Ramos (cell line): ENCODE data around the gene CIRBP.

Source experiments
- in situ Hi-C: fragments of 300-500 bp; cut with MboI; formaldehyde crosslinking; loops from one replicate; pipeline ENCODE4 v1.14.3; 2022; ENCODE audit warnings: low sequenced_read_pairs; ENCODE audit not compliant: unreplicated experiment

The CIRBP gene

DNA sequence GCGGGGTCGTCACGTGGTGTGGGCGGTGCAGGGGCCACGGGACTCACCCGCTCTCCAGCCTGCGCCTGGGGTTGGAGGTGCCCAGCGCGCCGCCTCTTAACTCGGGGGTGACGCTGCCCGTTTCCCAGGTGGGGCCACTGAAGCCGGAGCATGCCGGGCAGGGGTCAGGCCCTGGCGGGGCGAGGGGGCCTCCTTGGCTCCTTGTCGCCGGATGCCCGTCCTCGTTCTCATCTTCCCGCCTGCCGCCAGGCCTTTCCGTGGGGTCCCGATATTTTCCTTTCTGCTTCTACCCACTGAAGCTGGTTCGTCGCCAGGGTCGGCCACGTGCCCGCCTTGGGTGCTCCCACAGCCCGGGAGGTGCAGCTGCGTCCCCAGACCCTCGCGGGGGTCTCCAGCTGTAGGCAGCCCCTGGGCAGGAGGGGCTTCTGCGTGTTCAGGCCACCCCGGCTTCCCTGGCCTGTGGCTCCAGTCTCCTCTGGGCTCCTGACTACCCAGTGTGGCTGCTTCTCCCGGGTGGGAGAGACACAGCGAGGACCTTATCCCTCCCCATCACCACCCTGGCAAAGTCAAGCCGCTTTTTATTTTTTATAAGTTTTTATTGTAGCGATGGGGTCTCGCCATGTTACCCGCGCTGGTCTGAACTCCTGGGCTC is 7.0 kb downstream of the CIRBP start:
- in situ Hi-C loops = no loop called here

- in situ Hi-C loops = no loop called here
Observed at GRCh38 chr19:1276628-1277022, 7.5 kb downstream of the CIRBP start.

DNA sequence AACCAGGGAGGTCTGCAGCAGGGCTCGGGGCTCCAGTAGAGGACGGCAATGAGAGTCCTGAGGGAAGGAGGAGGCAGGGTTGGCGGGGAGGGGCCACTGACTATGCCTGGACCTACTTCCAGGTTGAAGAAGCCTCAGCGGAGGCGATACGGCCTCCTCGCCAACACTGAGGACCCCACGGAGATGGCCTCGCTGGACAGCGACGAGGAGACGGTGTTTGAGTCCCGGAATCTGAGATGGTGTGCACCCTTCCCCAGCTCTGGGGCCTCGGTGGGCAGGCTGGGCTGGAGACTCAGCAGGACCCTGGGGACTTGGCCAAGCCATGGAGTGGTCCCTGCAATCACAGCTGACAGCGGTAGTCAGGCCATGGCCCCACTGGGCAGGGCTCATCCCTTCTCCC is 7.9 kb downstream of the CIRBP start:
- in situ Hi-C loops = no loop called here

DNA sequence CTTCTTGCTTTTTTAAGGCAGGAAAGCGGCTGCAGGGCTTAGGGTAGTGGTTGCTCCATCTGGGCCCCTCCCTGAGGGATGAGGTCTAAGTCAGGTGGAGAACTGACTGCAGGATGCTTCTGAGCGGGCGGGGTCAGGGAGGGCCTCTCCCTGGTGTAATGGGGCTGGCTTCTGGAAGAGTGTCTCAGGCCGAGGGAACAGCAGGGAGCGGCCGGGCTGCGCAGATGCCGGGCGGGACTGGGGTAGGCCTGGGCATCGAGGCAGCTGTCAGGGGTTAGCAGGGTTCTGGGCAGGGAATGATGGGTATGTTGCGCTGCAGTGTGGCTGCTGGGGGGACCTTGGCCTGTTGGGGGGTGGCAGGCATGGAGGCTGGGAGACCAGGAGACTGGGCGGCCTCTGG is 8.9 kb downstream of the CIRBP start:
- in situ Hi-C loops = no loop called here

GRCh38 chr19:1278713-1279660 is 9.9 kb downstream of the CIRBP start:
- in situ Hi-C loops = no loop called here

- in situ Hi-C loops = no loop called here
Observed at GRCh38 chr19:1279782-1280341, 10.7 kb downstream of the CIRBP start.

- in situ Hi-C loops = no loop called here
Observed at GRCh38 chr19:1280636-1281568, 11.8 kb downstream of the CIRBP start.

- in situ Hi-C loops = no loop called here
Observed at GRCh38 chr19:1281569-1282287, 12.6 kb downstream of the CIRBP start.

DNA sequence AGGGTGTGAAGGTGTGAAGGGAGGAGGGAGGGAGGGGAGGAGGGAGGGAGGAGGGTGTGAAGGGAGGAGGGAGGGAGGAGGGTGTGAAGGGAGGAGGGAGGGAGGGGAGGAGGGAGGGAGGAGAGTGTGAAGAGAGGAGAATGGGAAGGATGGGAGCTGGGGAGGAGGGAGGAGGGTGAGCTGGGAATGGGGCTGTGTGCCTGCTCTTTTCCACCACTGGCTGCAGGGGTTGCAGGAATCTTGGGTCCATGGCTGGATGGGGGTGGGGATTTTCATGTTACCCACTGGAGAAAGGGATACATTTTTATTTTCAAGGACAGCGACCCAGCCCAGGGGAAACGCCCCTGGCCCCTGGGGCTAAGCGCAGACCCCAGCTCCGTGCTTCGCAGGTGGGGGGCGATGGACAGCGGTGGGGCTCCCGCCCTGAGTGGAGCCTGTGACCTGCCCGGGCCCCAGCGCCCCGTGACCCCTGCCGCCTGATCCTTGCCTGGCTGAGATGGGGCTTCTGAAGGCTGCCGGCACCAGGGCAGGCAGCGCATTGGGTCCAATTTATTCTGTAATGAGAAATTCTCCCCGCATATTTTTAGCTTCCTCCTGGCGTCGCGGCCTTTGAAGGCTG is 13.6 kb downstream of the CIRBP start:
- in situ Hi-C loops = no loop called here

- in situ Hi-C loops = no loop called here
Observed at GRCh38 chr19:1283207-1283916, 14.2 kb downstream of the CIRBP start.

GRCh38 chr19:1283917-1284292 is 14.8 kb downstream of the CIRBP start:
- in situ Hi-C loops = no loop called here

- in situ Hi-C loops = no loop called here
Observed at GRCh38 chr19:1284293-1284978, 15.3 kb downstream of the CIRBP start.

GRCh38 chr19:1284979-1285736 is 16.0 kb downstream of the CIRBP start:
- in situ Hi-C loops = no loop called here

- in situ Hi-C loops = no loop called here
Observed at GRCh38 chr19:1285737-1286360, 16.7 kb downstream of the CIRBP start, which contains the start of gene EFNA2. Gene EFNA2, plus strand, starts transcription at chr19:1285873. Its CDS starts 296 bp downstream, at chr19:1286169.

- in situ Hi-C loops = no loop called here
Observed at GRCh38 chr19:1286487-1287353, 17.6 kb downstream of the CIRBP start.
